Activated T-cell treated with anti-CD3 and anti-CD28 coated beads for 1 hour (primary cell): Measurements from ENCODE around the gene FERD3L.

Experiments used
- DNase-seq: peaks from one replicate; pipeline ENCODE4 v3.0.0-alpha.2; 2020; ENCODE audit warnings: low read depth

FERD3L gene

DNA sequence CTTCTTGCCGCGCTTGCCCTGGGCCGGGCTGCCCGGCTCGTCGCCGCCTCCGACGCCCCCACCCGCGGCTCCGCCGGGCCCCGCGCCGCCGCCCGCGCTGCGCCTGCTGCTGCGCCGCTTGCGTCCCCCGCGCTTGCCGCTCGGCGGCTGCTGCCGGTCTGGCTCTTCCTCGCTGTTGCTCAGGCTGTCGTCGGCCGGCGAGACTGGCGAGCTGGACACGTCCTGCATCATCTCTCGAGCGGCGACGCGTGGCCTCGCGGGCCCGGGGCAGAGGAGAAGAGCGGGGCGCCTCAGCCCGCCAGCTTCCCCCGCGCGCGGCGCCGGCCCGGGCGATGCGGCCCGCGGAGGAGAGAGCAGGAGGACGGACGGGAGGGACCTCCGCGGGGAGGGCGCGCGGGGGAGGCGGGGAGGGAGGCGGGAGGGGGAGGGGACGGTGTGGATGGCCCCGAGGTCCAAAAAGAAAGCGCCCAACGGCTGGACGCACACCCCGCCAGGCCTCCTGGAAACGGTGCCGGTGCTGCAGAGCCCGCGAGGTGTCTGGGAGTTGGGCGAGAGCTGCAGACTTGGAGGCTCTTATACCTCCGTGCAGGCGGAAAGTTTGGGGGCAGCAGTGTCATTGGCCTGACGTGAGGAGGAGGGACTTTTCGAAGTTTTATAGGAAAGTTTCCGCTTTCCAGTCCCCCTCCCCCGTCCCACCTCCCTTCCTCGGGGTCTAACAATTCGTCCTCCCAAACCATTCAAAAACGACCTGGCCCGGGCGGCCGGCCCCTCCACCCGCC, 27.9 kb downstream of the FERD3L start, which contains the start of gene TWIST1:
Gene TWIST1 (minus strand): TSS at position 546 of the 779 bp plus-strand sequence. CDS start 315 bp downstream, at position 231.
- no peak for DNase-seq

DNA sequence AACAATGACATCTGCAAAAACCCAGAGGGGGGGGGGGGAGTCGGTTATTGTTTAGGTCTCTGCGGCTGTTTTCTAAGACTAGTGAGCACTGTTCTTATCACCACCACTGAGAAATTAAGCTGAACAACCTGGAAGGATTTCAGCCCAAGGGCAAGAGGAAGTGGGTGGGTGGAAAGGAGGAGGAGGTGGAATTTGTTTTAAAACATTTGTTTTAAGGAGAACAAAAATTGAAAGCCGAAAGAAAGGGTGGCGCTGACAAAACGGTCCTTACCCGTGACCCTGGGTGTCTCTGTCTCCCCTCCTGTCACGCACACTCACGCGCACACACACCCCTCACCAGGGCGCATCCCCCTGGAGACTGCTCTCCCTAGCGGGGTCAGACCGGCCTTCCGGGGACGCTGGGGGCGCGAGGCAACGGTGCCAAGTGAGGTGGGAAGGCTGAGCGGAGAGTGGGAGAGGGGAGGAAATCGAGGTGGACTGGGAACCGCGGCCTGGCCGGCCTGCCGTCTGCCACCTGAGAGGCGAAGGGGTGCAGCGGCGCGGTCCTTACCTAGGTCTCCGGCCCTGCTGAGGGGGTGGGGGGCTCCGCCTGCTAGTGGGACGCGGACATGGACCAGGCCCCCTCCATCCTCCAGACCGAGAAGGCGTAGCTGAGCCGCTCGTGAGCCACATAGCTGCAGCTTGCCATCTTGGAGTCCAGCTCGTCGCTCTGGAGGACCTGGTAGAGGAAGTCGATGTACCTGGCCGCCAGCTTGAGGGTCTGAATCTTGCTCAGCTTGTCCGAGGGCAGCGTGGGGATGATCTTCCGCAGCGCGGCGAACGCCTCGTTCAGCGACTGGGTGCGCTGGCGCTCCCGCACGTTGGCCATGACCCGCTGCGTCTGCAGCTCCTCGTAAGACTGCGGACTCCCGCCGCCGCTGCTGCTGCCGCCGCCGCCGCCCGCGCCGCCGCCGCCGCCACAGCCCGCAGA, 28.8 kb downstream of the FERD3L start:
- no peak for DNase-seq

DNA sequence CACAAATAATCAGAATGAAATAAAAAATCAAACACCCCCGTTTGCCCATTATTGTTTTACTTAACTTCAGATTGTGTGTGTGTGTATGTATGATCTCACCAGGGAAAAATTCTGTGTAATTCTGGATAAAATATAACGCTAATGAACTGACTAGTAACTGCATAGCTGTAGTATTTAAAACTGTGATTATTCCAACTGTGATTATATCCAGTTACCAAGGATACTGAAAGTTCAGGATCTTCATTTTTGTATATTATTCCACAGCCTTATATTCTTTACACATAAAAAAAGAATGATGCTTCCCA, 30.7 kb downstream of the FERD3L start:
- DNase-seq = no peak

DNA sequence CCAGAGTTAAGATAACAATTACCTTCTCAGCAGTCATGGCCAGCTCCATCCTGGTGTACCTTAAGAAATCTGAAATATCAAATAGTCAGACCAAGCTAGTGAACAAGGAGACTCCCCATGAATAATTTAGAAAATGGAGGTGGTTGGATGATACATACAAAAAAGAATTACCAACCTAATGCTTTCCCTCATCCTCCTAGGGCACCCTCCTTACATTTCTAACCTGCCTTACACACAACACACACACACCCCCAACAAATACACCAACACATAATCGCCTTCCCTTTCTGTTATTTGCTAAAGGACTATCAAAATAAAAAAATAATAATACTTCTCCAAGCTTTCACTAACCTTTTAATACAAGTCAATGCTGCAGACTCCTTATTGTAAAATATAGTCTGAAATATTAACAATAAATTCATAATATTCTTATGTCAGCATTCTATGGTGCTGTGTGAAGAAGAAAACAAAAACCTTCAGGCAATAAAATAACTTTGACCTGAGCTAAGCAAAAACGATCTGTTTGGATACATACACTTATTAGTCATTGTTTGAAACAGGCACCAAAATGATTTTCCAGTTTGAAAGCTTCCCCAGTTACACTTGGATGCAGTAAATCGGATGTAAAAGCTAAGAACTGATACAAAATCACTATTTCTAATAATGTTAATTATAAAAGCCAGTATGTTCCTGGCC, 31.2 kb downstream of the FERD3L start:
- DNase-seq = no peak

DNA sequence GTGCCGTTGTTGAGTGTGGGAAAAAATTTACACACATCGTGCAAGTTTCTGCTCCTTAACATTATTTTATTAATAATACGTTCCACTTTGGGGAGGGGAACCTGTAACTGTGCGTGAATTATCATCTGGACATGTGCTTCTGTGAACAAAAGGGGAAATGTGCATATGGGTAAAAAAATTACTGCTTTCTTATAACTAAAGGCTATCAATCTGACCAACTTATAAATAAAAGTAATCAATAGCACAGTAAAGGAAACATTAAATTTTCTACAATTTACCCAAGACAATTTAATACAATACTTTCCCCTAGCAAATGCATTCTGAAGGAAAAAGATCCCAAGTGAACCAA, 32.2 kb downstream of the FERD3L start:
- DNase-seq = no peak

DNA sequence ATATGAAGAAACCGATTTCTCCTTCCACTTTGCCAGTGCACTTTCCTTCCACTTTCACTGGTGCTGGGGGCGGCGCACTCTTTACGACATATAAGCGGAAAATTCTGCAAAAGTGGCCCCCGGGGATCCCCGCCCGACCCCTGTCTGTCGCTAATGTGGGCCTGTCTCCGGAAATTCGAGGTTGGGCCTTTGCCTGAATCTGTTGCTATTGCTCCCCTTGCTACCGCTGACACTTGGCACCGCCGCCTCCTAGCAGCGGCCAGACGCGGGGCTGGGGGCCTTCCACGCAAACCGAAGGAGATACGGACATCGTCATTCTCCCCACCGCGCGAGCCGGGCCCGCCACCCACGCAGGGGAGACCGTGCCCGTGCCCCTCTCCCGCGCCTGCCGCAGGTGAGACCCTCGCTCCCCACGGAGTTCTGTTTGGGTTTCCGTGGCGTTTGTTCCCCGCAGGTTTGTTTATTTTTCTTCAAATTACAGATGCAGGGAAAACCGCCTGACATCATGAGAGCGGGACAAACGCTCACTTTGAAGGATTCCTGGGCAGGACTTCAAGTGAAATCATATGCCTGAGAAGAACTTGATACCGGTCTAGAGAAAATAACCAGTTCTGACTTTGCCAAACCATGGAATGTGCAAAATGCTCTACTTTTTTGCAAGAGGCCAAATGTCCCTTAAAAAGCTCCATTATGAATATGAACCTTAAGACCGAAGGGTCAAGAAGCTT, 32.8 kb downstream of the FERD3L start:
- no peak for DNase-seq

DNA sequence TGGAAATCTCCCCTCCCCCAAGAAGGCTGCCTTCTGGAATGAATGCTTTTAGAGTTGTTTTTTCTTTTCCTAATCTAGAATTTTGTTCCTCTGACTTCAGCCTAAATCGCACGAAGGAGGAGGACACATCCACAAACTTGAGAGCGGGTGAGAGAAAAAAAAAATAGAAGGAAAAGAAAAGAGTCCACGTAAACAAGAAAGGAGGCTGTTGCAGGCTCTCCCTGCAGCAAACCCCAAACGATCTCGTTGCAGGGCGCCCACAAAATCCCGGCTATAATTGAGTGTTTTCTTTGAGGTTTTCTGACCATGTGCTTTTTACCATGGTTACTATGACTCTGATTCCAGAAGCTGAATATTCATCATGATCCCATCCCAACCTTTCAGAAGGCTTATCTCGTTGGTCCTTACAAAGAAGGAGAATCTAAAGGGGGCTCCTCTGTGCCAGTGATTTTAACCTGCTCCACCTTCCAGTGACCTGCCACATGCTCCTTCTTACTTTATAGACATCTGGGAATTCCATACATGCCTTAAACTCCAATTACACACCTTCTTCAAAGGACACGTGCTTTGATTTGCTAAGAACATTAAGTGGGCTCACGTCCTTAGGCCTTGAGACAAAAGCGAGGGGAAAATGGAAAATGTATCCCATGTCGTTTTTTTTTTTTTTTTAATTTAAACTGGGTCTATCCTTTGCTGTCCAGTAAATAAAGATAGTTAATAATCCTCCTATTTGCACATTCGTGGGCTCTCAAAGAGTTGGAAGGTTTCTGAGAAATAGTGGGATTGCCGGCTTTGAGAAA, 33.5 kb downstream of the FERD3L start:
- DNase-seq = no peak

DNA sequence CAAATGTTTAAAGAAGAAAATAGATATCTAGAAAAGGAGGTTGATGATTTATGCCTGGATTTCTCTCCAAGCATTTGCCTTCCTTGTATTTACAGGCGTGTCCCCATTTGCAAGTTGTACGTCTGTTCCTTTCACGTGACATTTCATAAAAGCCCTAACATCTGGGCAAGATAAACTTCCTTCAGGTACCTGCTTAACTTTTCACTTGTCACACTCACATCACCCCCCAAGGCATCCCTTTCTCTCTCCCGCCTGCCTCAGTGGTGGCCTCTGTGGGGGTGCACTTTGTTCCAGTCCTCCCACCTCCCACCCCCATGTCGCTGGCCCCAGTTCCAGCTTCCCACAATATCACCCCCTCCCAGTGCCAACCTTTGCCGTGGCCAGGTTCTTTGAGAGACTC, 34.4 kb downstream of the FERD3L start:
- no peak for DNase-seq

DNA sequence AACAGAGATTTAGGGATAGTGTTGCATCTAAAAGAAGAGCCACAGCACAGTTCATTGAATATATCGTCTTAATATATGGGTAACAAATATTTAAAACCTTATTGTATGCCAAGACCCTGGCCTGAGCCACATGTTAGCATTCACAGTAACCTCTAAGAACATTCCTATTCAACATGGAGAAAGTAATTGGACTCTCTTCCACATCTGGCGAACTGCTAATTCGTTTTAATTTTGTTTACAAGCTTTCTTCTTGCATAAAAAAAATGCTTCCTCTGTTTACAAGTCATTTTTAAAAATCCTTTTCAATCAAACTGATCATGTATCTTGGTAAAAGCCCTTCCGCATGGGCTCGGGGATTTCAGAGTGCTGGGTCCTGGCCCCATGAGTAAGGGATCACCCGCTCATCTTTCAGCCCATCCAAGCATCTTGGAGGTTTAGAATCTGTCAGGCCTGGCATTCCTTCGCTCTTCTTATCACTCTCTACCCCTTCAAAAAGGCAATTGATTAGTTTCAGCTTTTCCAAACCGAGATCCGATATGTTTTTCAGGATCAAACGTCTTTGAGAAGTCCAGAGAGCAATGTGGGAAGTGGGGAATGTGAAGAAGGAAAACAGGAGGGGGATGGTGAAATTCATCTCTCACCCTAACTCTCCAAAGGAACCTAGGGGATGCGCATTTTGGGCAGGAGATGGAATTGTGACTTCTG, 35.0 kb downstream of the FERD3L start:
- no peak for DNase-seq

DNA sequence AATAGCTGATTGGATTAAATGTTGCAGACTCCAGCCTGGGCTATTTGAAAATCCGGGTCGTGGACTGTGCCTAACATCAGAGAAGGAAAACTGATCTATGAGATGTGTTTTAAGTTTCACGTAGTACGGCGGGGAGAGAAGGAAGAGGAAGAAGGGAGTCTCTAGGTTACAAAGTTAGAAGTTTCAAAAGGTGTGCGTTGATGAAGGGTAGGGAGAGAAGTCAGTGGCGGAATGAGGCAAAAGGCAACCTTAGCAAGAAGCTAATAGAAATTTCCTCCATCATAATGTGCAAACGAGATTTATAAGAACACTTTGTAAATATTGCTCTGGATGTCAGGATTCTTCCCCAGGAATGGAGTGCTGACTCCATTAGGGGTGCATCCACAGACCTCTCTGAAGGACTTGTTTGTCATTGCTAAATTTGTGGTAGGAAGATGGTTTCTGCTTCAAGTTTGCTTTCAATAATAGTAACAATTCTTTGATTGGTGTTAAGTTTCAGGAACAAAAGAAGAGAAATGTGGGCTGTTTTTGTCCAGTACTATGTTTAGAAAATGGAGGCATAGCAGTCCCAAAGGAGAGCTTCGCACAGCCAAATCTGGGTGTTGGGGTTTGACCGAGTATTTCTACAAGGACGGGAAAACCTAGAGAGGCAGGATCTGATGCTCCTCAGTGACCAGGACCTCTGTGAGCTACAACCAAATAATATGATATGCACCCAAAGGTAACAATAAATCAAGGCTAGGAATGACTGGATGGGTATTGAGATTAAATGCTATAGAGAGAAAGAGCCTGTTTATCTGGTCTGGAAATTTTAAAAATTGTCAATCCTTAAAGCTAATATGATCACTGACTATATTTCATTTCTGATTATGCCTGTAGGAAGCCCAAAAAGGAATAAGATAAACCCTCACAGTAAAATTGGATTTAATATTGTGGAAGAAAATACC, 35.9 kb downstream of the FERD3L start:
- DNase-seq = no peak

DNA sequence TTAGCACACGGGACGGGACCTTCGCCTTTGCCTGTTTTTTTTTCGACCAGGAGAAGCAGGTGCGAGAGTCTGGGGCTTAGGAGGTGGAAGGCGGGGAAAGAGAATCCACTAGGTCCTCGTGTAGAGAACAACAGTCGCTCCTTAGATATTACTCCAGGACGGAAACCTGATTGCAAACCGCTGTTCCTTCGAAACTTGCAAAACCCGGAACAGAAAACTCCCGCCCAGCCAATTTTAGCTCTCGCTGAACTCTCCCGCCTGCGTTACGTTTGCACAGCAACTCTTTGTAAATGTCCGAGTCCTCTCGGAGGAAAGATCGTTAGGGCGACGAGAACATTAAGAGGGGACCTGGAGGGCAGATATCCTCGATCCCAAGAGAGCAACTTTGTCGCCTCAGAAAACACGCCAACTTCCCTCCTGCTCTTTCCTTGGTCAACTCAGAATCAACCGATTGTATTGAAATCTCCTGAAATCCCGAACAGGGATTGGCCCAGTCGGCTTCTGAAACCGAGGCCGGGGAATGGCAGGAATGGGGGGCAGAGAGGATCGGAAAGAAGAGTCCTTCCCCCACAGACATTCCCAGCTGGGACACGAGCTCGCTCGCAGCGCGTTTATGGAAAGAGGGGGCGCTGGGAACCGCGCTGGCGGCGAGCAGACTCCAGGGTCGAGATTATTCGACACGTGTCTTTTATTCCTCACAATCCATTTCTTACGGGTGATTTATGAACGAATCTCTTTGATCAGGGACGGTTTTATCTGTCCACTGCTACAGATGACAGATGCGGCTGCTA, 37.7 kb downstream of the FERD3L start:
- no peak for DNase-seq

DNA sequence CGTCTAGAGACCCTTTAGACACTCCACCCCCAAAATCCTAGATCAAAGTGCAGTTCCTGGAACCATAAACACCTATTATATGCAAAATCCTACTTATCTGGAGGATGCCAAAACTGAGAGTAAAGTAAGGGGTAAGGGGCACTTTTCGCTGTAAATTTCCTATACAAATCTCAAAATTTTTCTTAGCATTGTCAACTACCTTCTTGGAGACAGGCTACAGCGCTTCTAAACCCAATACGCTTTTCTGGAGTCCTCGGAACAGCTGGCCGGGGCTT, 38.2 kb downstream of the FERD3L start:
- no peak for DNase-seq

DNA sequence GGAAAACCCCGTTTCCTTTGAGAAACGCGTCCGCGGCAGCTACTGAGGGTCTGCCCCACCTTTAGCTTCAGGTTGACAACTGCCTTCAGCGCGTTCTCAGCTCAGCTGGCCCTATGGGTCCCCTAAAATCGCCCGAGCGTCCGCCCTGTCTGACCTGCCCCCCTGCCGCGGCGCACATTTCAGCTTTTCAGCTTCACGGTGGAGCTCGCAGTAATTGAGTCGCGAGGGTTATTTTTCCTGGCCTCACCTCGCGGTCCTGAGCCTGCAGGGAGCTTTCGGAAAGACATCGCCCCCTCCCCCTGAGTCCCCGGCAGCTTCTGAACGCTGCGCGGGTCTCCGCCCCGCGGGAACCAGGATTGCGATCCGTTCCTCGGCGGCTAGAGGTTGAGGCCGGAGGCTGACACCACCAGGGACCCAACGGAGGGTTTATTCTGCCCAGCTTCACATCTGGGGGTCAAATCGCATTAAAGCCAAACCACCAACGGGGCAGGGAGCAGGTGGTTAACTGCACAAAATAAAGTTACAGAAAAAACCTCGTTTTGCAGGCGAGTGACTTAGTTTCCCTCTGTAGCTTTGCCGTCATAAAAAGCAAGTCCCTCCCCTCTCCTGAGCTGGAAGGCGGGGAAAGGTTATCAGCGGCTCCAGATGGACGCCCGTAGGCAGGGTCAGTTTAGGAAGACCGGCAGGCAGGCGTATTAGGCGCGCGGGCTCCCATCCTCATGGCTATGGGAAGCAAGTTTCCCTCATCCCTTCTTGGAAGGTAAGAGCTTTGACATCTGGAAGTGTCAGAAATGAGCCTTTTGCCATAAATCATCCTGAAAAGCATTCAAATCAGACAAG, 38.8 kb downstream of the FERD3L start:
- DNase-seq = no peak

DNA sequence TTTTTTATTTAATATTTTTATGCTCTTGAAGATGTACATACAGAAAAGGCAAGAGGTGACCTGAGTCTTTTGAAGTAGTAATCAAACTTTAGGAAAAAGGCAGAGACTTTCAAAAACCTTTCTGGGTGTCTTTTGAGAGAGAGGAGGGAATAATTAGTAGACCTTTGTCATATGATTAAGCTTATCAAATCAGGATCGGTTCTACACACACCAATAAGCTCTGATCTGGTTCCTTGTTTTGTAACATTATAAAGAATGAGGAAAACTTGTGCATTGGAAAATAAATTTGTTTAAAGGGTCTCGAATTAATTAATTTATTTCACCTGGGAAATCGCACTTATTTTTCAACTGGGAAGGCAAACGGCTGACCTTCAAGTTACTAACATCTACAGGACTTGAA, 39.7 kb downstream of the FERD3L start:
- no peak for DNase-seq

DNA sequence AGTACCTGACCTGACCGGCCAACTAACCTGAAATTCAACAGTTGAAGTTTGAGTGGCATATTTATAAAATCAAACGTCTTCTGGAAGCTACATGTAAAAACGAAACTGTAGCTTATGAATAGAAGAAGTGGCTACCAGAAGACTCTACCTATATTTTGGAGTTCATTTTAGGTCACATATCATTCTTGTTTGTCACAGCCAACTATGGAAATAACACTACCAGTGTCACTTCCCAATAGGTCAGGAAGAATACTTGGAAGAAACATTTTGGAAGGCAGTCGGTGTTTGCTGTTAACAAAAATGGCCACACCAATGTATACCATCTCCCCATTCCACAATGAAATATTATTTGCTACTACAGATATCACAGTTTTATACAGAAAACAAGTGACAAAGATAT, 40.4 kb downstream of the FERD3L start:
- no peak for DNase-seq

DNA sequence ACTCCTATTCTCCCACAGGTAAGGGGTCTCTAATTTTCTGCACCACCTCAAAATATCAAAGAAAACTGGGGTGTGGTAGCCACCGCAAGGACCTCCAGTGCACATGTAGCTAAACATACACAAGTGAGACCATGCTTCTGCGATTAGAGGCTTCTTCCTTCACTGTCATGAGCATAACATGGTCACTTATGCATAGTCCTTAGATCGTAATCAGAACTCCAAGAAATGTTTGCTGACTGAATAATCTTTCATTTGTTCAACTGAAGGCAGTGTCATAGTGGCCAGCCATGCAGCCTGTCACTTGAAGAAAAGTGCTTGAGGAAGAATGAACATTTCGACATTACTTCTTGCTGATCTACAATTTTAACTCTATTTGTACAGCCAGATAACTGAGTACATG, 42.3 kb downstream of the FERD3L start:
- DNase-seq = no peak

DNA sequence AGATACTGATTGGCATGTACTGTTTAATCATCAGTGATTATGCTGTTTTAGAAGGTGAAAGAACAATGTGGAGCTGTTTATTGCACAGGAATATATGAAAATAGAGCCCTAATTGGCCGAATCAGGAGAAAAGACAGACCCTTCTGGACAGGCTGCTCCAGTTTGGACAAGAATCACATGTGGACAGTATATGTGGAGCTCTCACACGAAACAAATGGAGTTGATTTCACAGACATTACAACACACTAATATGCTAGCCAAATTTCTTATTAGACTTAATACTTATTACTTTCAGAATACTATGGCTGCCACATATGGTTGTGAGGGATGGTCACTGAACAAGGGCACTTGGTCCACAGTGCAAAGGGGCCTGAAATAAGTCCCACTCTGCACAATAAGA, 43.3 kb downstream of the FERD3L start:
- no peak for DNase-seq

DNA sequence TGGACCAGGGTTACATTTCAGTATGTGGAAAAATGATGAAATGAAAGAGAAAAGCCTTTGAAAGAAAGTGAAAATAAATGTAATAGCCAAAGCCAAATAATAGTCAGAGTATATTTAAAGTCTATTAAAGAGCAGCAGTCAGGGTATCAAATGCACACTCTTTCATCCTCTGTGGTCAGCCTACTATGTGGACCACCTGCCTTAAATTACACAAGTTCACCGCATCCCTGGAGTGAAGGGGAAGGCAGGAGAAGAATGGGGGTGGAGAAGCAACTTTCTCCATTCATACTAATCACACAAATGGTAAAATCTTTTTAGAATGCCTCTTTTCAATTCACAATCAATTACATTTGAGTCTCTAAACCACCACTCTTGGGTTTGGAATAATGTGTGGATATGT, 43.7 kb downstream of the FERD3L start:
- DNase-seq = no peak
